Measurements from ENCODE around the gene ALOX5AP. TPM values are rescaled to one million over a fixed set of nuclear protein-coding genes. Genes with fewer than 3 reads are reported as not detected.

ALOX5AP gene
- total and polyA plus RNA-seq, 9 of the 15 experiments (the other 6 are each of a cell fraction or from before 2014, with no cell fraction given): 0.31 TPM; not detected in 8

- no peaks in the 10 kb centered on the region for H3K9me3 ChIP-seq (replicated peaks; ENCODE audit: control insufficient read depth, insufficient read depth, low read depth, low read length)
- no peaks in the 10 kb centered on the region; the same call in 1 of the 2 replicates for H4K20me1 ChIP-seq (replicated peaks; ENCODE audit: control insufficient read depth, insufficient read depth, low read length)
- intact Hi-C loops (cut with micrococcal nuclease) (no loop called here), in situ Hi-C loops (cut with MboI) (no loop called here)
- no peak for ATAC-seq
- BruUV-seq (replicated peaks): no TSS peak
- no peaks in the 10 kb centered on the region for H3K79me2 ChIP-seq (ENCODE audit: control insufficient read depth, insufficient read depth, low read length)
- FAIRE-seq: no peak
- H3K36me3 ChIP-seq (ENCODE audit: control insufficient read depth, insufficient read depth, low read length): no peaks in the 10 kb centered on the region
- peaks cover 2 to 21% of the 10 kb centered on the region in 2 experiments; a peak in 4 of 5 replicates for H3K27me3 ChIP-seq (ENCODE audit: control insufficient read depth in 2 of 2, insufficient read depth in 2 of 2, low read length in 2 of 2)
- H2AFZ ChIP-seq (ENCODE audit: low read depth, low read length): no peak overlapping the region
- no peak overlapping the region for H3K4me2 ChIP-seq (ENCODE audit: insufficient read depth, low read length)
- 3% methylated on average over 8 of the region's 8 CpGs for WGBS (ENCODE audit: insufficient coverage, low coverage, missing lambda C conversion rate)
- H3K4me3 ChIP-seq: no peak overlapping the region
- H3K4me1 ChIP-seq (replicated peaks in 1 of 2; ENCODE audit: control insufficient read depth in 2 of 2, insufficient read depth in 2 of 2, low read length in 2 of 2): no peaks in the 10 kb centered on the region
- TF ChIP-seq STAT5A (IDR thresholded peaks at IDR 0.05; ENCODE audit: borderline replicate concordance, low read length) (no peak), MNT (conservative IDR thresholded peaks at IDR 0.05) (no peak), EP300 (IDR thresholded peaks at IDR 0.05; ENCODE audit: low read length) (no peak), ELF1 (tag; IDR thresholded peaks at IDR 0.05) (no peak), E2F6 (IDR thresholded peaks at IDR 0.05; ENCODE audit: borderline replicate concordance in 1 of 2, extremely low read depth in 1 of 2, insufficient read depth in 1 of 2, insufficient read length in 1 of 2, low read depth in 1 of 2, low read length in 1 of 2, poor library complexity in 1 of 2, severe bottlenecking in 1 of 2) (no peak), BRF1 (IDR thresholded peaks at IDR 0.05; ENCODE audit: borderline replicate concordance, extremely low read depth, insufficient read length) (no peak)
- DNase-seq (ENCODE audit: extremely low read depth in 1 of 4, low spot score in 3 of 4): no peak
- ChIA-PET POLR2A (no interaction called here), CTCF (ENCODE audit: low intra/inter-chr PET ratio) (no interaction called here)
- H3K9ac ChIP-seq (ENCODE audit: insufficient read depth in 1 of 2, low read depth in 2 of 2, low read length in 2 of 2): no peak overlapping the region
- H3K27ac ChIP-seq (ENCODE audit: extremely low read depth, low read depth, low read length): no peak overlapping the region
- H3K9me1 ChIP-seq (ENCODE audit: control insufficient read depth, insufficient read depth, low read length): no peaks in the 10 kb centered on the region
Observed at GRCh38 chr13:30753030-30753616, 17.8 kb downstream of the ALOX5AP start.

Data from K562 (cell line).